Activated T-cell treated with anti-CD3 and anti-CD28 coated beads, Interleukin-2, amount 50 U/mL, for 24 hours (primary cell): ENCODE measurements around the gene SCRN1.

Source experiments
- DNase-seq: peaks from one replicate; pipeline ENCODE4 v3.0.0-alpha.2; 2020
- H3K27ac Mint-ChIP-seq: 2 replicates; pipeline ENCODE4 v1.8.0; 2020; ENCODE audit warnings: mild to moderate bottlenecking, mixed read lengths
- H3K27me3 Mint-ChIP-seq: 2 replicates; pipeline ENCODE4 v1.8.0; 2020; ENCODE audit warnings: mixed read lengths
- H3K36me3 Mint-ChIP-seq: 2 replicates; pipeline ENCODE4 v1.8.0; 2020; ENCODE audit warnings: low read depth, mixed read lengths
- H3K4me1 Mint-ChIP-seq: 2 replicates; pipeline ENCODE4 v1.8.0; 2020; ENCODE audit warnings: low read depth, mixed read lengths
- H3K4me3 Mint-ChIP-seq: 2 replicates; pipeline ENCODE4 v1.8.0; 2020; ENCODE audit warnings: mild to moderate bottlenecking, moderate library complexity, mixed read lengths
- H3K9me3 Mint-ChIP-seq: 2 replicates; pipeline ENCODE4 v1.8.0; 2020; ENCODE audit warnings: mixed read lengths

The SCRN1 gene

DNA sequence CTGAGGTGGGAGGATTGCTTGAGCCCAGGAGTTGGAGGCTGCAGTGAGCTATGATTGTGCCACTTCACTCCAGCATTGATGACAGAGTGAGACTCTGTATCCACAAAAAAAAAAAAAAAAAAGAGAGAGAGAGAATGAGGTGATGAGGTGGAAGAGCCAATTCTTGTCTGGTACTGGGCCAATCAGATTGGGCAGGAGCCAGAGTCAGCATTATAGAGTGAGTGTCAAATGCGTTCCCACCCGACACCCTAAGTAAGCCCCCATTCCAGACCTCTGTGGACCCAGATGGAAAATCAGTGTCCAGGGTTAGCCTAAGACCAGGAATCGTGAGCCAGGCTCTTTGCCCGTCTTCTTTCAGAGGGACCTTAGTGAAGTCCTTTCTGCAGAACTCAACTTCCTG lies 99.3 kb downstream of the SCRN1 start:
- H3K4me3 Mint-ChIP-seq: no peak overlapping the region
- H3K27ac Mint-ChIP-seq: peak overlapping the region; percentile 23
- H3K9me3 Mint-ChIP-seq: no peaks in the 10 kb centered on the region
- no peaks in the 10 kb centered on the region for H3K4me1 Mint-ChIP-seq
- H3K27me3 Mint-ChIP-seq: no peaks in the 10 kb centered on the region
- no peak for DNase-seq
- no peaks in the 10 kb centered on the region for H3K36me3 Mint-ChIP-seq

DNA sequence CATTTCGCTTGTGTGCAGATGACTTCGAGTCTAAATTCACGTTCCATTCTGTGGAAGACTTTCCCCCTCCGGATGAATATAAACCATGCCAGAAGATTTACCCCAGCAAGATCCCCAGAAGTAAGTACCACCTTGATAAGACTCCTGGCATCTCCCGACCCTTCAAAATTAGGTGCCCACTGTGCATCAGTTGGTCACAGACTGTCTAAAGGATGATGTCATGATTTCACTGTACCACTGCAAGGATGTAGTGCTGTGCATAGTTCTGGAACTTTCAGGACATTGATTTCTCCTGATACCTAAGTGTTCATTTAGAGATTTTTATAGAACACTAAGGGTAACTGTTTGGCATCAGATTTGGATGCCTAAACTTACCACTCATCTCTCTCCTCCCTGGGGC lies 100.3 kb downstream of the SCRN1 start:
- no peaks in the 10 kb centered on the region for H3K36me3 Mint-ChIP-seq
- H3K27me3 Mint-ChIP-seq: peaks cover 7% of the 10 kb centered on the region
- peaks cover 3% of the 10 kb centered on the region for H3K4me1 Mint-ChIP-seq
- no peaks in the 10 kb centered on the region for H3K9me3 Mint-ChIP-seq
- DNase-seq: no peak
- no peak overlapping the region for H3K4me3 Mint-ChIP-seq
- no peak overlapping the region for H3K27ac Mint-ChIP-seq

DNA sequence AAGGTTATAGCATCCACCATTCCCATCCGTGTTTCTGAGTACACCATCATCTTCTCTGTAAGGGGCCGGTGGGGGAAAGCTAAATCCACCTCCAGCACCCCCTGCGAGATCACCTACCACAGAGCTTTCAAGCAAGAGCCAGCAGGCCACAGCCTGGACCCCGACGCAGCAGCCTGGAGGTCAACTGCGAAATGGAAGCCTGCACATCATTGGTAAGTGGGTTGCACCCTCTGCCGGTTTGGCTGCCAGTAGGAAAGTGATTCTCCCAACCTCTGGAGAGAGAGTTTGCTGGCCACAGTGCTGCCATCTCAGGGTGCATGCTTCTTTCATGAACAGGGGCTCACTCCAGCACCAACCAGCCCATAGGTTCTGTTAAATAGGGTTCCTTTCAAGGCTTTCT lies 101.6 kb downstream of the SCRN1 start:
- Mint-ChIP-seq H3K4me1 (peaks cover 10% of the 10 kb centered on the region), H3K27ac (no peak overlapping the region), H3K9me3 (no peaks in the 10 kb centered on the region), H3K36me3 (no peaks in the 10 kb centered on the region), H3K4me3 (no peak overlapping the region), H3K27me3 (peaks cover 7% of the 10 kb centered on the region)
- DNase-seq: no peak

DNA sequence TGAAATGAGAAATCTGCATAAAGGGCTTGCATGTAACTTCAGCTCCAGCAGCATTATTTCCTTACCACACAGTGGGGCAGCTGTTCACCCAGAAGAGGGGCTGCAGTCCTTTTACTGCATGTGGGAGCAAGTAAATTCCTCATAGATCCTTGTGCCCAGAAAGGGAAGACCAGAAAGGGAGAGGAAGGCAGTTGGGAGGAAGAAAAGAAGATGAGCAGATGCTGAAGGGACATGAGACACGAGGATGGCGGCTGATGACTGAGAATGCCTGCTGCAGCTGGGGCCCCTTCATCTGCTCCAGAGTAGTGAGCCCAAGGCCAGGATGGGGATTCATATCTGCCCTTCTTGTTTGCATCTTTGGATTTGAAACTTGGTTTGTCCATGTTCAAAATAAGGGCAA lies 102.8 kb downstream of the SCRN1 start:
- Mint-ChIP-seq H3K9me3 (no peaks in the 10 kb centered on the region), H3K4me1 (peaks cover 14% of the 10 kb centered on the region), H3K27me3 (peaks cover 9% of the 10 kb centered on the region), H3K36me3 (no peaks in the 10 kb centered on the region), H3K4me3 (no peak overlapping the region), H3K27ac (no peak overlapping the region)
- no peak for DNase-seq

DNA sequence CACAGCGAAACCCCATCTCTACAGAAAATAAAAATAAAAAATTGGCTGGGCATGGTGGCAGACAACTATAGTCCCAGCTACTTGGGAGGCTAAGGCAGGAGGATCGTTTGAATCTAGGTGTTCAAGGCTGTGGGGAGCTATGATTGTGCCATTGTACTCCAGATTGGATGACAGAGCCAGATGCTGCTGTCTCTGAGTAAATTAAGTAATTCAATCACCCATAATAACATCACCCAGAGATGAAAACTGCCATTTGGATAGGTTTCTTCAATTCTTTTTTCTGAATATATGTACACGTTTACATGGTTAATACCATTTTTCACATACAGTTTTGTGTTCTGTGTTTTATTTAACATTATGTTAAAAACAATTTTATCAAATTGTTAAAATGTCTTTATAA lies 104.0 kb downstream of the SCRN1 start:
- Mint-ChIP-seq H3K4me3 (no peak overlapping the region), H3K4me1 (peaks cover 14% of the 10 kb centered on the region), H3K27me3 (peaks cover 11% of the 10 kb centered on the region)

DNA sequence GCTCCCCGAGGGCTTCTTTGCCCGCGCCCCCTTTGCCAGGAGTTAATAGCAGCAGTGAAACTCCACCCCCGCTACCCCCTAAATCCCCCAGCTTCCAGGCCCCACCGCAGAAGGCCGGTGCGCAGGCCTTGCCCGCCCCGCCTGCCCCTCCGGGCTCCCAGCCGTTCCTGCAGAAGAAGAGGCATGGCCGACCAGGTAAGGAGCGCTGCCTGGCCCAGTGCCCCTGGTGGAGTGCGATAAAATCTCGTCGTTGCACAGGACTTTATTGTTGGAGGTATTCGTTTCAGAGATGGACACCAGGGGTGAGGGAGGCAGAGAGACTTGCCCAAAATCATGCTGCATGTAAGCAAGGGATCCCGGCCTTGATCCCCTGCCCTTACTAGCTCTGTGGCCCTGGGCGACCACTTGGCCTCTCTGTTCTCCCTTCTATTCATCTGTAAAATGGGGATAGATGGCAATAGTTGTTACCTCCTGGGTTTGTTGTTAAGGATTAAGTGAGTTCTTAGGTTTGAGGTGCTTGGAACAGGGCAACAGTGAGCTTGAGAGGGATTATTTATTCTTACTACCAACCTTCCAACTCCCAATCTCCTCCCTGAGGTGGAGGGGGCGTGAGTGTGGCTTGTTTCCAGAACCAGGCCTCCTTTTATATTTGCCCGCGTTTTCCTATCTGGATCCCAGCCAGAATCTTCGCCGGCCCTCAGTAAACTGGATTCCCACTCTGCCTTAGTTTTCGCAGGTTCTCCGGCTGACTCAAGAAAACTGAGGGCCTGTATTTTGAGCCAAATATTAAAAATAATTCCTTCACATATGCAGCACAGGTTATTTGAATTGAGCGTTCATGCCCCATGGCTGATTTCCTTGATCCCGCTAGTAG lies 105.0 kb downstream of the SCRN1 start:
- no peaks in the 10 kb centered on the region for H3K36me3 Mint-ChIP-seq
- H3K27ac Mint-ChIP-seq: no peak overlapping the region
- no peak overlapping the region for H3K4me3 Mint-ChIP-seq
- no peaks in the 10 kb centered on the region for H3K9me3 Mint-ChIP-seq
- H3K4me1 Mint-ChIP-seq: peaks cover 14% of the 10 kb centered on the region
- H3K27me3 Mint-ChIP-seq: peaks cover 11% of the 10 kb centered on the region
- DNase-seq: no peak

More for the DNA sequence above, 104.0 kb downstream of the SCRN1 start:
- no peak for DNase-seq
- Mint-ChIP-seq H3K27ac (no peak overlapping the region), H3K9me3 (no peaks in the 10 kb centered on the region), H3K36me3 (no peaks in the 10 kb centered on the region)

DNA sequence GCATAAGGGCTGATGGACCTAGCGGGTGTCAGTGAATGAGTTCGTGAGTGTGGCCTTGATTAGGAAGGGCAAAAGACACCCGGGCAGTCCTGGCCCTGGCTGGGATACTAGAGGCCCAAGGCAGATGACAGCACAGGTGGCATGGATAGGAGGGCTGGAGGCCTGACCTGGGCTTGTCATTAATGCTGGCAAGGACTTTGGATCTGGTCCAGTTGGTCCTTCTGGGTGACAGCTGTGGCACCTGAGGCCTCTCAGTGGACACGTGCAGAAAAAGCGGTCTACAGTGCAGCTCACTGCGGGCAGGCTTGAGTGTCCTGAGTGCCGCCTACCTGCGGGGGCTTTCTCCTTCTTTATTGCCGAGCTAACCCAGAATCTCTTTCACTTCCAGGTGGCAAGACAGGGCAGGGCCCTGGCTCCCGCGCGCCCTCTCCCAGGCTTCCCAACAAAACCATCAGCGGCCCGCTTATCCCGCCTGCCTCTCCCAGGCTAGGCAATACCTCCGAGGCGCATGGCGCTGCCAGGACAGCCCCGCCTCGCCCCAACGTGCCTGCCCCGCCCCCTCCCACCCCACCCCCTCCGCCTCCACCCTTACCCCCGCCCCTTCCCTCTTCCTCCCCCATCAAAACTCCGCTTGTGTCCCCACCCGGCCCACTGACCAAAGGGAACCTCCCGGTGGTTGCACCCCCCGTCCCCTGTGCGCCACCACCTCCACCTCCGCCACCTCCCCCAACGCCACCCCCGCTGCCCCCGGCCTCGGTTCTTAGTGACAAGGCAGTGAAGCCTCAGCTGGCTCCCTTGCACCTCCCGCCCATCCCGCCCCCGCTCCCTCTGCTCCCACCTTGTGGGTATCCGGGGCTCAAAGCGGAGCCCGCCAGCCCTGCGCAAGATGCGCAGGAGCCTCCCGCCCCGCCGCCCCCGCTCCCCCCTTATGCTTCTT lies 105.9 kb downstream of the SCRN1 start:
- no peak overlapping the region for H3K4me3 Mint-ChIP-seq
- H3K36me3 Mint-ChIP-seq: no peaks in the 10 kb centered on the region

DNA sequence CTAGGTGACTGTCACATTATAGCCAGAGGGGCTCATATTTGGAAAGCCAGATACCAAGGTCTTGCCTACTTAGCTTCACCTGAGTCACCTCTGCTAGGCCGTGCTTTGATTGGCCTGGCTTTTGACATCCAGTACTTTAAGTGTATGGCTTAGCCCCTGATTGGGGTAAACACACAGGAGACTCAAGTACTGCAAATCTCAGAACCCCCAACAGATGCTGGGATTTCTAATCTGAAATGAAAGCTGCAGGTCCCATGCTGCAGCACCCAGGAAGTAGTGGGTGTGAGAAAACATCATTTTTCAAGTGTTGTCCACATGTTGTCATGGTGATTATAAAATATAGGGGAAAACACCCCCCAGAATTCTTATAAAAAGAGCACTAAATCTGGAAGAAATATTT lies 107.1 kb downstream of the SCRN1 start:
- peaks cover 14% of the 10 kb centered on the region for H3K4me1 Mint-ChIP-seq
- peaks cover 13% of the 10 kb centered on the region for H3K27me3 Mint-ChIP-seq
- no peak overlapping the region for H3K27ac Mint-ChIP-seq
- no peaks in the 10 kb centered on the region for H3K36me3 Mint-ChIP-seq
- no peak overlapping the region for H3K4me3 Mint-ChIP-seq
- no peak for DNase-seq
- H3K9me3 Mint-ChIP-seq: no peaks in the 10 kb centered on the region

More for the DNA sequence above, 105.9 kb downstream of the SCRN1 start:
- peaks cover 14% of the 10 kb centered on the region for H3K4me1 Mint-ChIP-seq
- H3K27me3 Mint-ChIP-seq: peaks cover 13% of the 10 kb centered on the region
- DNase-seq: no peak
- H3K27ac Mint-ChIP-seq: no peak overlapping the region
- H3K9me3 Mint-ChIP-seq: no peaks in the 10 kb centered on the region

DNA sequence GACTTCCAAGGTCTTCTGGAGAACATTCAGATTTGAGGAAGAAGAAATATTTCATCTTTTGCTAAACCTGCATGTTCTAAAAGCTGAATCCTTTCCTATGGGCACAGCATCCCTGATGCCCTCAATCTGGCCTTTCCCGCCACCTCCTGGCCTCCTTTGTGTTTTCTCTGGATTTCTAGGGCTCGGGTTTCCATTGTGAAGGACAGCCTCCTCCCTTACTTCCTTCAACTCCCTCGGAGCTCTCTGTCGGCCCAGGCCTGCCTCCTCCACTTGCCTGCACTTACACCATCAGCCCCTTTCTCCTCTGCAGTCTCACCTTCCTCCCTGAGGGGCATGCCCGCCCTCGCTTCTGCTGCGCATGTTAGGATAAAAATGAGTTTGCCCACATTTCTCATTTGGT lies 107.9 kb downstream of the SCRN1 start:
- peaks cover 16% of the 10 kb centered on the region for H3K27me3 Mint-ChIP-seq
- H3K9me3 Mint-ChIP-seq: no peaks in the 10 kb centered on the region
- no peak for DNase-seq
- H3K4me1 Mint-ChIP-seq: peaks cover 14% of the 10 kb centered on the region
- H3K36me3 Mint-ChIP-seq: no peaks in the 10 kb centered on the region
- no peak overlapping the region for H3K27ac Mint-ChIP-seq
- H3K4me3 Mint-ChIP-seq: no peak overlapping the region

DNA sequence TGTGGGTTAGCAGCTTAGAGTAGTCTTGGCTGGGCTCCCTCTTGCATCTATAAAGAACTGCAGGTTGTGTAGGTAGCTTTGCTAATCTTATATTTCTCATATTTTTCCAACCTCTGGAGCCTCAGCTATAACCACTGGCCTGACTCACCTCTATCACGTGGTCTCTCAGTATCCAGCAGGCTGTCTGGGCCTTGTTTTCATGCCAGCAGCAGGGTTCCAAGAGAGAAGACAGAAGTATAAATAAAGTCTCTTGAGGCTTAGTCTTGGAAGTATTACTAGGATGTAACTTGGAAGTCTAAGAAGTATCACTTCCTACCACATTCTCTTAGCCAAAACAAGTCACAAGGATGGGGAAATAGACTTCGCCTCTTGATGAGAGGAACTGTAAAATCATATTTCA lies 110.0 kb downstream of the SCRN1 start:
- Mint-ChIP-seq H3K36me3 (no peaks in the 10 kb centered on the region), H3K27me3 (peaks cover 14% of the 10 kb centered on the region), H3K27ac (no peak overlapping the region), H3K4me3 (no peak overlapping the region), H3K9me3 (no peaks in the 10 kb centered on the region), H3K4me1 (peaks cover 12% of the 10 kb centered on the region)
- DNase-seq: no peak

DNA sequence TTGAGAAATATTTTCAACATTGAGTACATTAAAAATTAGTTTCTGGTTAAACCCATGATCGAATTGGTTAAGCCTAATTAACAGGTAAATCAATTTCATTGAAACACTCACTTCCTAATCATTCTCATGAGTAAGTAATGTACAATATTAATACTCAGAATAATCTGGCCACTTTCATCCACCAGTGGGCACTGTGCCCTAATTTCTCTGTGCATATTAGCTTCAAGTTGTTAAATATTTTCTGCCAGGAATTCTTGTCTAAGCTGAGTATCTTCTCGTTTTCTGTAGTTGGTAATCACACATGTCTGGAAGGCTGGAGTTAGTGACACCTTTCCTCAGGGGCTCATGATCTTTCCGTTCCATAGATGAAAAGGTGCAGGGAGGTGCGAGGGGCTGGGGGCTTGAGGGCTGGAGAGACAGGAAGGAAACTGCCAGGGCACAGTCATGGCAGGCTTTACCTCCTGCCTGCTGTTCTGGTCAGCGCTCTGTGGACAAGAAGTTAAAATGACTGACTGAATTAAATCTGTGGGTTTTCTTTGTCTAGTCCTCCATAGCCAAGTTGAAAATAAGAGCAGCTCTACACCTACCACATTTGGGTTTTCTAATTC lies 111.4 kb downstream of the SCRN1 start:
- DNase-seq: no peak
- no peaks in the 10 kb centered on the region for H3K36me3 Mint-ChIP-seq
- H3K9me3 Mint-ChIP-seq: no peaks in the 10 kb centered on the region
- H3K27ac Mint-ChIP-seq: no peak overlapping the region
- H3K27me3 Mint-ChIP-seq: peaks cover 12% of the 10 kb centered on the region
- H3K4me1 Mint-ChIP-seq: peaks cover 5% of the 10 kb centered on the region
- H3K4me3 Mint-ChIP-seq: no peak overlapping the region

DNA sequence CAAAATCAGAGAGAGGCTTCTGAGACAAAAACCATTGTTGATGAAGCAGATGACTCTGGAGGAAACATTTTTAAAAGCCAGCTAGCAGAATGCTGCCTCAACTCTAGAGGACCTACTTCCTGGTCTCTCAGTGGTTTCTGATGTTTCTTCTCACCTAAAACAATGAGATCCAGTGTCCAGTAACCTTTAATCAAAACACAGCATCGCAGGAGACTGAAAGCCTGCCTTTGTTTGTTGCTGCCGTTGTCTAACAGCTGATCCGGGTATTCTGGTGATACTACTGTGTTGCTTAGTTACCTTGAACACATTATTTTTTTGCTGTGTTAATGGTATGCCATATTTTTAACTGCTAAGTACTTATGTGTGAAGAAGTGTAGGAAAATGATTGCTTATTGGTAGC lies 112.4 kb downstream of the SCRN1 start:
- no peak overlapping the region for H3K27ac Mint-ChIP-seq
- H3K36me3 Mint-ChIP-seq: no peaks in the 10 kb centered on the region
- H3K4me1 Mint-ChIP-seq: no peaks in the 10 kb centered on the region
- peaks cover 16% of the 10 kb centered on the region for H3K27me3 Mint-ChIP-seq
- DNase-seq: no peak
- no peak overlapping the region for H3K4me3 Mint-ChIP-seq
- no peaks in the 10 kb centered on the region for H3K9me3 Mint-ChIP-seq

DNA sequence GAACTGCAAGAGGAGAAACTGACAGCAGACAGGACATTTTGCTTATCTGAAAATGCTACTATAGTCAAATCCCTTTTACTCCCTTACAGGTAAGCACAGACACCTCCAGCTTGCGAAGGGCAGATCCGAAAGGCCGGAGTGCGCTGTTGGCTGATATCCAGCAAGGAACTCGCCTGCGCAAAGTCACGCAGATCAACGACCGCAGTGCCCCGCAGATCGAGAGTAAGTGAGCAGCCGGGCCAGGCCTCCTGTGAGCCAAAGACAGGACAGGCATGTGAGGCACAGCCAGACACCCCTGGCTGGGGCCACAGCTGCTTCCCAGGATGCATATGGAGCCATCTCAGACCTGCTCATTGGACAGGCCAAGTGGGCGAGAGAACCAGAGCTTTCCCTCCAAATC lies 113.9 kb downstream of the SCRN1 start:
- H3K27ac Mint-ChIP-seq: no peak overlapping the region
- DNase-seq: no peak
- H3K4me3 Mint-ChIP-seq: no peak overlapping the region
- H3K9me3 Mint-ChIP-seq: no peaks in the 10 kb centered on the region
- no peaks in the 10 kb centered on the region for H3K4me1 Mint-ChIP-seq
- no peaks in the 10 kb centered on the region for H3K36me3 Mint-ChIP-seq
- peaks cover 23% of the 10 kb centered on the region for H3K27me3 Mint-ChIP-seq

DNA sequence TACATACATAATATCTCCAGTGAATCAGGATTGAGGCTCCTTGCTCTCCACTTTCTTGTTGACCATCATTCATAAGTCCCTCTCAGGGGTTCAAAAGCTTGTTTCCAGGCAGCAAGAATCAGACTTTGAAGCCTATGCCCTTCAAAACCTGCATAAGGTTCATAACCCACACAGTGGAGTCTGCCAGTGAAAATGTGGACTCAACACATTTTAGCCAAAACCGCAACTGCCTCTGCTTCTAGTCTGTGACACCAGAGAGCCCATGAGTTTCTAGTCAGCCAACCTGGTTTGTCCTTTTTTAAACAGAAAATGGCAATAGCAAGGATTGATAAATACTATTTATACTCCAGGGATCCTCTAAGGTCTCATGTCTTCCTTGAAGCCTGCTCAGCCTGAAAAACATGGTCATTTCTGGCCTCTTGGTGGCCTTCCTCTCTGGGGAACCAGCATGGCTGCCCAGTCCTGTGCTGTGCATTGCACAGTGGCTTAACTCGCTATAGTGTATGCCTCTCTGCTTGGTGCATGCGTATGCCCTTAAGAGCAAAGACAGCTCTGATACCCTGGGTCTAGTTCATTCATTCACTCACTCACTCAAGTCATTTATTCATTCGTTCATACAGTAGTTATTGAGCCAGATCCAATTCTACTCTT lies 115.8 kb downstream of the SCRN1 start:
- no peak for DNase-seq
- H3K36me3 Mint-ChIP-seq: no peaks in the 10 kb centered on the region
- H3K4me3 Mint-ChIP-seq: no peak overlapping the region
- H3K9me3 Mint-ChIP-seq: no peaks in the 10 kb centered on the region
- peaks cover 28% of the 10 kb centered on the region for H3K27me3 Mint-ChIP-seq
- H3K4me1 Mint-ChIP-seq: no peaks in the 10 kb centered on the region
- H3K27ac Mint-ChIP-seq: no peak overlapping the region
